ENCODE results near the gene RPS17.

RPS17 gene

DNA sequence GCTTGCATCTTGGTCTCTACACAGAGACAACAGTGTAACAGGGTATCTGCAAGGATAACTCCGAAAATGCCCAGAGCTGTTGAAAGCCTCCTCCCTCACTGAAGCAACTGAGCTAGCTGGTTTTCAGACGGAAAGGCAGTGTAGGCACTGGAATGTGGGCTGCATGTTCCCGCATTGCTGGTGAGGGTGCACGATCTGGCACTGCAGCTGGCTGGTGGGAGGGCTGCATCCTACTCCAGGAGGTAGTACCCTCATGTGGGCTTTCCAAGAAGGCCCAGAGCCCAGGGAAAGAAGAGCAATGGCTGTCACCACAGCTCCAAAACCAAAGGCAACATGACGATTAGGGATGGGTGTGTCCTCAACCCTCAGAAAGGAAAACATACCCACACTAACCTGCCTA lies 28.7 kb upstream of the RPS17 start:
- H3K4me1 ChIP-seq (ENCODE audit: control insufficient read depth in 1 of 2, insufficient read depth in 1 of 2, low read depth in 1 of 2, low read length in 1 of 2), result no peaks in the 10 kb centered on the region
- no peaks in the 10 kb centered on the region for H3K36me3 ChIP-seq
- H3K27ac ChIP-seq, result no peak overlapping the region
- TF ChIP-seq, protein P1, sequence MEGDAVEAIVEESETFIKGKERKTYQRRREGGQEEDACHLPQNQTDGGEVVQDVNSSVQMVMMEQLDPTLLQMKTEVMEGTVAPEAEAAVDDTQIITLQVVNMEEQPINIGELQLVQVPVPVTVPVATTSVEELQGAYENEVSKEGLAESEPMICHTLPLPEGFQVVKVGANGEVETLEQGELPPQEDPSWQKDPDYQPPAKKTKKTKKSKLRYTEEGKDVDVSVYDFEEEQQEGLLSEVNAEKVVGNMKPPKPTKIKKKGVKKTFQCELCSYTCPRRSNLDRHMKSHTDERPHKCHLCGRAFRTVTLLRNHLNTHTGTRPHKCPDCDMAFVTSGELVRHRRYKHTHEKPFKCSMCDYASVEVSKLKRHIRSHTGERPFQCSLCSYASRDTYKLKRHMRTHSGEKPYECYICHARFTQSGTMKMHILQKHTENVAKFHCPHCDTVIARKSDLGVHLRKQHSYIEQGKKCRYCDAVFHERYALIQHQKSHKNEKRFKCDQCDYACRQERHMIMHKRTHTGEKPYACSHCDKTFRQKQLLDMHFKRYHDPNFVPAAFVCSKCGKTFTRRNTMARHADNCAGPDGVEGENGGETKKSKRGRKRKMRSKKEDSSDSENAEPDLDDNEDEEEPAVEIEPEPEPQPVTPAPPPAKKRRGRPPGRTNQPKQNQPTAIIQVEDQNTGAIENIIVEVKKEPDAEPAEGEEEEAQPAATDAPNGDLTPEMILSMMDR (IDR thresholded peaks at IDR 0.05), result no peak
- H3K27me3 ChIP-seq, result peaks cover 51% of the 10 kb centered on the region
- H3K9me3 ChIP-seq, result no peaks in the 10 kb centered on the region
- no peak overlapping the region for H3K4me3 ChIP-seq (ENCODE audit: low read depth in 1 of 2, low read length in 1 of 2)

DNA sequence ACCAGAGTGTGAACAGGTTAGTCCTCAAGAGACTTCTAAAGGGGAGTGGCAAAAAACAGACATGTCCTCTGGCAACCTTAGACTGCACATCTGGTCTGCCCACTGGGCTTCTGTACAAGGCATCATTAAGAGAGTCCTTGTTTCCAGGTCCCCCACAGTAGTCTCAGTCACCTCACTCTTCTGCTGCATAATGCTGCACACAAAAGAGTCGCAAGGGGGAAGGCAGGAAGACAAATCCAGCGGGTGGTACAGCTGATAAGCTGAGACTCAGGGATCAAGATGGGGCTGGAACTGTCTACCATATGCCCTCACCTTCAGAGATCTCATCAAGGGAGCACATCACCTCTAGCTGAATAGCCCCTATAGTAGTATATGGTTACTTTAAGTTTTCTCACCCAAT lies 27.4 kb upstream of the RPS17 start:
- Histone ChIP-seq H3K4me1 (ENCODE audit: control insufficient read depth in 1 of 2, insufficient read depth in 1 of 2, low read depth in 1 of 2, low read length in 1 of 2) (no peaks in the 10 kb centered on the region), H3K9me3 (no peaks in the 10 kb centered on the region), H3K27ac (no peak overlapping the region), H3K4me3 (ENCODE audit: low read depth in 1 of 2, low read length in 1 of 2) (no peak overlapping the region), H3K36me3 (no peaks in the 10 kb centered on the region), H3K27me3 (peaks cover 39% of the 10 kb centered on the region)
- TF ChIP-seq, protein P1 (IDR thresholded peaks at IDR 0.05), result no peak

DNA sequence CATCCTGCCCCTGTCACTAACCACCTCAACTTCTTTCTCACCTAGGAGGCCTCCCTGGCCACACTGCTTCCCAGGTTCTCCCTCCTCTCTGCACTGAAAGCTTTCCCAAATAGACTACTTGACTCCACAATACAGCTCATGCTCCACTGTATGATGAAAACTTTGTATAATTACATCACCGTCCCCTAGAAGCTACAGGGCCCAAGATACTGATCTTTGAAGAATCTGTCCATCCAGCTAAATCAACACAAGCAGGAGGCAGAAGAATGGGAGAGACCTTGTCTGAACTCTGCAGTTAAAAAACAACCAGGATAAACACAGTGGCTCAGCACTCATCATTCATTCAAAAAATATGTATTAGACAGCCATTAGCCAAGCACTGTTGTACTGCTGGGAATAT lies 26.4 kb upstream of the RPS17 start:
- Histone ChIP-seq H3K27me3 (peaks cover 33% of the 10 kb centered on the region), H3K9me3 (no peaks in the 10 kb centered on the region), H3K4me1 (ENCODE audit: control insufficient read depth in 1 of 2, insufficient read depth in 1 of 2, low read depth in 1 of 2, low read length in 1 of 2) (no peaks in the 10 kb centered on the region), H3K36me3 (no peaks in the 10 kb centered on the region), H3K27ac (no peak overlapping the region), H3K4me3 (ENCODE audit: low read depth in 1 of 2, low read length in 1 of 2) (no peak overlapping the region)
- TF ChIP-seq, protein P1 (IDR thresholded peaks at IDR 0.05), result no peak

DNA sequence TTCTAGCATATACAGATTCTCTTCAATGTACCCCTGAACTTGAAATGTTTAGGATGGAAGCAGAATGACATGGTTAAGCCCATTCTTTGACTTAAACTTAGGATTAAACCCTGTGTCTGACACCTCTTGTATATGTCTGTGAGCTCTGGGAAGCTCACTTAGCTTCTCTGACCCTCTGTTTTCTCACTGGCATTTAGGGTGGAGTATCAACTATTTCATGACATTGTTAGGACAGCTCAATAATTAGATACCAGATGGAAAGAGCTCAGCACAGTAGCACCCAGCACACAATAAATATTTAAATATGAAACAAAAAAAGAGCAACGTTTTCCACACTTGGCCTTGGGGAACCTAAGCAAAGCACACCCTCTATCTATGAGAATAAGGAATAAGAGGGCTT lies 18.2 kb upstream of the RPS17 start:
- Histone ChIP-seq H3K9me3 (no peaks in the 10 kb centered on the region), H3K4me1 (ENCODE audit: control insufficient read depth in 1 of 2, insufficient read depth in 1 of 2, low read depth in 1 of 2, low read length in 1 of 2) (no peaks in the 10 kb centered on the region), H3K27ac (no peak overlapping the region), H3K36me3 (no peaks in the 10 kb centered on the region), H3K27me3 (peaks cover 4% of the 10 kb centered on the region), H3K4me3 (ENCODE audit: low read depth in 1 of 2, low read length in 1 of 2) (no peak overlapping the region)
- TF ChIP-seq, protein P1 (IDR thresholded peaks at IDR 0.05), result no peak

DNA sequence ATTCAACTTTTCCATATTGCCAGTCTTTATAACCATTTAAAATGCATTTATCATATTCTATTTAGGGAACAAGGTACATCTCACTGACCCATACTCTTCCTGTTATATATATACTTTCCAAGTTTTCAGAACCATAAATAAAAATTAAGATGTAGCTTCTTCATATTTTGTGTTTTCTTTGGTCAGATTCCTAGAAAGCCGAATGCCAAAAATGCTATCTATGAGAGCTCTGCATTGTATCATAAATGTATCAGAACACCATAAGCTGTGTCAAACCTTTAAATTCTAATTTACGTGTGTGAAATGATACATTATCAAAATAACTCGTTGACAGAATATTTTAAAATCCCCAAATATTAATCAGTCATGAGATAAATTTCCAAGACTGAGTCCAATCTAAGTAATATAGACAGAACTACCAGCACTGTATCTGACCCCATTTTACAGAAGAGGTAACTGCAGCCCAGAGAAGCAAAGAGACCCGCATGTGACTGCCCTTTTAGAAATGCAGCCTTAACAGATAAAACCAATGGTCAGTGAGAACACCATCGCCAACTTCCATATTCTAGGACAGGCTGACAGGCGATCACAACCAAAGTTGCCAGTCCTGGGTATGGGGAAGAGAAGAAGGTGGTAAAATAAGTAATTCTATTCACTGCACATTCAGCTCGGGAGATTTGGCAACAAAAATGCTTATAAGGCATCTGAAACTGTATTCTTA lies 16.2 kb upstream of the RPS17 start:
- TF ChIP-seq, protein P1 (IDR thresholded peaks at IDR 0.05), result no peak
- Histone ChIP-seq H3K9me3 (no peaks in the 10 kb centered on the region), H3K4me1 (ENCODE audit: control insufficient read depth in 1 of 2, insufficient read depth in 1 of 2, low read depth in 1 of 2, low read length in 1 of 2) (no peaks in the 10 kb centered on the region), H3K36me3 (no peaks in the 10 kb centered on the region), H3K27ac (no peak overlapping the region), H3K27me3 (peaks cover 11% of the 10 kb centered on the region), H3K4me3 (ENCODE audit: low read depth in 1 of 2, low read length in 1 of 2) (no peak overlapping the region)

Measured in neutrophil (primary cell).